ENCODE measurements around the gene NDUFS5. TPM values are rescaled to one million over a fixed set of nuclear protein-coding genes. Genes with fewer than 3 reads are reported as not detected.
A peak's percentile ranks its signal among the peaks of the same experiment; 100 is the strongest.

NDUFS5 gene
- total RNA-seq, 1 donor from 2014 or later: 200 TPM

GRCh38 chr1:38997034-38997900, 28.9 kb upstream of the NDUFS5 start:
- H3K4me3 Mint-ChIP-seq (ENCODE audit: unreplicated experiment): peak overlapping the region; percentile 56
- DNase-seq (ENCODE audit: low spot score): no peak
- no peak overlapping the region for H3K27ac Mint-ChIP-seq (ENCODE audit: unreplicated experiment)
- H3K4me1 Mint-ChIP-seq (ENCODE audit: unreplicated experiment): peaks cover 18% of the 10 kb centered on the region
- TF ChIP-seq CTCF (IDR thresholded peaks at IDR 0.05; ENCODE audit: unreplicated experiment): no peak
- H3K36me3 Mint-ChIP-seq (ENCODE audit: low read depth, unreplicated experiment): peaks cover 39% of the 10 kb centered on the region
- H3K9me3 Mint-ChIP-seq (ENCODE audit: unreplicated experiment): no peaks in the 10 kb centered on the region
- peaks cover 3% of the 10 kb centered on the region for H3K27me3 Mint-ChIP-seq (ENCODE audit: unreplicated experiment)

- peaks cover 12% of the 10 kb centered on the region for H3K4me1 Mint-ChIP-seq (ENCODE audit: unreplicated experiment)
- H3K27me3 Mint-ChIP-seq (ENCODE audit: unreplicated experiment): no peaks in the 10 kb centered on the region
- H3K27ac Mint-ChIP-seq (ENCODE audit: unreplicated experiment): no peak overlapping the region
- H3K36me3 Mint-ChIP-seq (ENCODE audit: low read depth, unreplicated experiment): peaks cover 43% of the 10 kb centered on the region
- DNase-seq (ENCODE audit: low spot score): no peak
- peak overlapping the region; percentile 56 for H3K4me3 Mint-ChIP-seq (ENCODE audit: unreplicated experiment)
- TF ChIP-seq CTCF (IDR thresholded peaks at IDR 0.05; ENCODE audit: unreplicated experiment): no peak
- no peaks in the 10 kb centered on the region for H3K9me3 Mint-ChIP-seq (ENCODE audit: unreplicated experiment)
These were observed 28.3 kb upstream of the NDUFS5 start for GRCh38 chr1:38997901-38998190.

GRCh38 chr1:39001516-39002421, 24.4 kb upstream of the NDUFS5 start:
- H3K4me3 Mint-ChIP-seq (ENCODE audit: unreplicated experiment): no peak overlapping the region
- H3K4me1 Mint-ChIP-seq (ENCODE audit: unreplicated experiment): peaks cover 4% of the 10 kb centered on the region
- H3K27ac Mint-ChIP-seq (ENCODE audit: unreplicated experiment): no peak overlapping the region
- TF ChIP-seq CTCF (IDR thresholded peaks at IDR 0.05; ENCODE audit: unreplicated experiment): no peak
- H3K36me3 Mint-ChIP-seq (ENCODE audit: low read depth, unreplicated experiment): peaks cover 49% of the 10 kb centered on the region
- no peak for DNase-seq (ENCODE audit: low spot score)
- H3K27me3 Mint-ChIP-seq (ENCODE audit: unreplicated experiment): no peaks in the 10 kb centered on the region
- no peaks in the 10 kb centered on the region for H3K9me3 Mint-ChIP-seq (ENCODE audit: unreplicated experiment)

GRCh38 chr1:39003281-39003680, 22.9 kb upstream of the NDUFS5 start:
- Mint-ChIP-seq H3K27ac (ENCODE audit: unreplicated experiment) (no peak overlapping the region), H3K36me3 (ENCODE audit: low read depth, unreplicated experiment) (peaks cover 41% of the 10 kb centered on the region), H3K4me3 (ENCODE audit: unreplicated experiment) (no peak overlapping the region), H3K27me3 (ENCODE audit: unreplicated experiment) (no peaks in the 10 kb centered on the region), H3K9me3 (ENCODE audit: unreplicated experiment) (no peaks in the 10 kb centered on the region), H3K4me1 (ENCODE audit: unreplicated experiment) (no peaks in the 10 kb centered on the region)
- no peak for TF ChIP-seq CTCF (IDR thresholded peaks at IDR 0.05; ENCODE audit: unreplicated experiment)
- no peak for DNase-seq (ENCODE audit: low spot score)
